ENCODE results near the gene LASP1.

DNA sequence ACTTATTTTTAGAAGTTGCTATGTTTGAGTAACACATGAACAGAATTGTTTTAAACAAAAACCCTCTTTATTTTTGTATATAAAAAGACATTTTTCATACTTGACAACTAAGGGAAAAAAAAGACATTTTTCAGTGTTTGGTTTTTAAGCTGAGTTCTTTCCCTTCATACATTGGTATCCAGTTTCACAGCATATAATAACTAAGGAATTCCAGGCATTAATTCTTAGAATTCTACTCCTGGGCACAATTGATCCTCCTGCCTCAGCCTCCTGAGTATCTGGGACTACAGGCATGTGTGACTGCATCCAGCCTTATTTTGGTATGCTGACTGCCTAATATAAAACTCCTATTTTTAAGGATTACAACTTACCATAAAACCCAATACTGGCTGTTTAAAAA, 88.9 kb downstream of the LASP1 start:
- TF ChIP-seq EZH2 (IDR thresholded peaks at IDR 0.05; ENCODE audit: insufficient read depth, poor library complexity, severe bottlenecking) (no peak), EZH2phosphoT487 (IDR thresholded peaks at IDR 0.05; ENCODE audit: insufficient read depth, low read depth) (no peak)

All from GM23248 (cell line).